Measurements from ENCODE around the gene CCR1.
"Not testable (repeated sequence)": the region's sequence is repeated elsewhere in the genome, so short reads cannot be mapped to it uniquely, and the experiment has no call there.

CCR1 gene

DNA sequence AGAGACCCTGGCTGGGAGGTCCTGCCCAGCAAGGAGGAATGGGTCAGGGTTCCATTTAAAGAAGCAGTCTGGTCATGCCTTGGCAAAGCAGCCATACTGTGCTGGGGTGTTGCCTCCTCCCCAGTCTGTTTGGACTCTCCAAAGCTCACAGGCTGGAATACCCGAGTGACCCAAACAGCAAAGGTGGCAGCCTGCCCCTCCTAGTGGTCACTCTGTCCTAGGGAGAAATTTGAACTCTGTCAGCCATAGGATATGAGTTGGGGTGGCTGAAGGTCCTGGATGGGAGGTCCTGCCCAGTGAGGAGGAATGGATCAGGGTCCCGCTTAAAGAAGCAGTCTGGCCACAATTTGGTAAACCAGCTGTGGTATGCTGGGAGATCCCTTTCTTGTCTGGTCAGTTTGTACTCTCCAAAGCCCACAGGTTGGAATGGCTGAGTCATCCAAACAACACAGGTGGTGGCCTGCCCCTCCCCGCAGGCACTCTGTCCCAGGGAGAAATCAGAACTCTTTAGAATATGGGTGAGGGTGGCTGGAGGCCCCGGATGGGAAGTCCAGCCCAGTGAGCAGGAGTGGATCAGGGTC lies 45.0 kb downstream of the CCR1 start:
- no peak overlapping the region for H3K27ac Mint-ChIP-seq
- no peak overlapping the region for H3K4me3 Mint-ChIP-seq
- H3K9me3 Mint-ChIP-seq, result peaks cover 9% of the 10 kb centered on the region
- no peaks in the 10 kb centered on the region for H3K27me3 Mint-ChIP-seq
- peaks cover under 1% of the 10 kb centered on the region for H3K36me3 Mint-ChIP-seq
- no peak for ATAC-seq
- peaks cover 10% of the 10 kb centered on the region for H3K4me1 Mint-ChIP-seq

DNA sequence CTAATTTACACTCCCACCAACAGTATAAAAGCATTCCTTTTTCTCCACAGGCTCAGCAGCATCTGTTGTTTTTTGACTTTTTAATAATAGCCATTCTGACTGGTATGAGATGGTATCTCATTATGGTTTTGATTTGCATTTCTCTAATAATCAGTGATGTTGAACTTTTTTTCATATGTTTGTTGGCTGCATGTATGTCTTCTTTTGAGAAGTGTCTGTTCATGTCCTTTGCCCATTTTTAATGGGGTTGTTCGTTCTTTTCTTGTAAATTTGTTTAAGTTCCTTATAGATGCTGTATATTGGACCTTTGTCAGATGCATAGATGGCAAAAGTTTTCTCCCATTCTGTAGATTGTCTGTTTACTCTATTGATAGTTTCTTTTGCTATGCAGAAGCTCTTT lies 50.4 kb downstream of the CCR1 start:
- peaks cover 21% of the 10 kb centered on the region for H3K4me1 Mint-ChIP-seq
- H3K36me3 Mint-ChIP-seq, ATAC-seq, H3K27ac Mint-ChIP-seq, H3K4me3 Mint-ChIP-seq, H3K27me3 Mint-ChIP-seq, H3K9me3 Mint-ChIP-seq: not testable (repeated sequence)

DNA sequence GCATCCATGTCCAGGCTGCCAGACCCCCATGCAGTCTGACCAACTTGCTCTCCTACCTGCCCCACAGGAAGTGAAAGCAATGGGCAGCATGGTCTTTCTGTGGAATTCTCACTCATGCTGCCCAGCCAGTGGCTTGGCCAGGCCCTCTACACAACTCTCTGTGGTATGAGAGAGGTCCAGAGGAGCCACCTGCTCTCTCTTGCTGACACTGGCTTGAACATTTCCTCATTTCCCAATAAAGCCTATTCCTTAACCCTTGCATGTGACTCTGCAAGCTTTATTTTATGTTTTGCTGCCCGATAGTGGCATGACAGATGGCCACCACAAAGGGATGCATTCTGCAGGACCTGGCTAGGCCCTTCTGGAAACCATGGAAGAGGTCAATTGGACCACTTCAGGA lies 53.8 kb downstream of the CCR1 start:
- Mint-ChIP-seq H3K27me3 (no peaks in the 10 kb centered on the region), H3K36me3 (no peaks in the 10 kb centered on the region), H3K4me3 (no peak overlapping the region), H3K27ac (no peak overlapping the region), H3K9me3 (peaks cover 8% of the 10 kb centered on the region), H3K4me1 (peaks cover 11% of the 10 kb centered on the region)
- no peak for ATAC-seq
